ENCODE data around the gene NIPSNAP3A.
A peak's percentile ranks its signal among the peaks of the same experiment; 100 is the strongest.
"Not testable (repeated sequence)": the region's sequence is repeated elsewhere in the genome, so short reads cannot be mapped to it uniquely, and the experiment has no call there.

NIPSNAP3A gene

GRCh38 chr9:104747565-104748358 is at the start of gene NIPSNAP3A:
Gene NIPSNAP3A (plus strand): TSS chr9:104747683. CDS start chr9:104747793, 110 bp downstream.
- DNase-seq (ENCODE audit: low read depth): peak; percentile 76

DNA sequence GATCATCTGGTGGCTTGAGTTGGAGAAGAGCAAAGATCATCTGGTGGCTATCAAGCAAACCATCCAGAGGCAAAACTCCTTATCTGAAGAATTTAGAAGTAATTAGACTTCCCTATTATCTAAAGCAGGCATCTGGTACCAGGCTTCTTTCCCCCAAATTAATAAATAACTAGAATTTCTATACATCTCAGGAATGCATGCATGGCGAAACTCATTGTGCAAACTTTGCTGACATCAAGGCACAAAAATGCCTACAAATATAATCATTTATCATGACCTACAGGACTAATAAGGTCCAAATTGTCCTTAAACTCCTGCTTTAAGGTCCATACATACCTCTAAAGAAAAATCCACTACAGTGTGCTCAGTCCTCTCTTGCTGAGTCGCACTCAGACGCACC is 47.2 kb upstream of the NIPSNAP3A start:
- no peak for DNase-seq (ENCODE audit: low read depth)

- not testable (repeated sequence) for DNase-seq (ENCODE audit: low read depth)
Measured at GRCh38 chr9:104708737-104709136, 38.7 kb upstream of the NIPSNAP3A start.

- no peak for DNase-seq (ENCODE audit: low read depth)
Measured at GRCh38 chr9:104711604-104712003, 35.9 kb upstream of the NIPSNAP3A start.

DNA sequence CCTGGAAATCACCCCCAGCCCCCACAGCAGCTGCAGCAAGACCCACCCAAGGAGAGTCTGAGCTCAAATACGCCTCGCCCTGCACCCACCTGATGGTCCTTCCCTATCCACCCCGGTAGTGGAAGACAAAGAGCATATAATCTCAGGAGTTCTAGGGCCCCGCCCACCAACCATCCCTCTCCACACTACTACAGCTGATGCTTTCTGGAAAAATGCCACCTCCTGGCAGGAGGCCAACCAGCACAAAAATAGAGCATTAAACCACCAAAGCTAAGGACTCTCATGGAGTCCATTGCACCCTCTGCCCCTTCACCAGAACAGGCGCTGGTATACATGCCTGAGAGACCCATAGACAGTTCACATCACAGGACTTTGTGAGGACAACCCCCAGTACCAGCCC is 22.5 kb upstream of the NIPSNAP3A start:
- DNase-seq (ENCODE audit: low read depth): no peak

DNA sequence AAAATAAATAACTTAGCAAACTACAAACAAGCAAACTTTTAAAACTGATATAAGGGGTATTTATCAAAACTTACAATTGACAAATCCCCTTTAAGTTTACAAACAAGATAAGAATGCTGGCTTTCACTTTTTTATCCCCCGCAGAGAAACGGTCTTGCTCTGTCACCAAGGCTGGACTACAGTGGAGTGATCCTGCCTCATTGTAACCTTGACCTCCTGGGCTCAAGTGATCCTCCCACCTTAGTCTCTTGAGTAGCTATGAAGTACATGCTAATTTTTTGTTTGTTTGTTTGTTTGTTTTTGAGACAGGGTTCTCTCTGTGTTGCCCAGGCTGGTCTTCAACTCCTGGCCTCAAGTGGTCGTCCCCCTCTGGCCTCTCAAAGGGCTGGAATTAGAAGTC is 9.0 kb upstream of the NIPSNAP3A start:
- DNase-seq (ENCODE audit: low read depth): no peak

DNA sequence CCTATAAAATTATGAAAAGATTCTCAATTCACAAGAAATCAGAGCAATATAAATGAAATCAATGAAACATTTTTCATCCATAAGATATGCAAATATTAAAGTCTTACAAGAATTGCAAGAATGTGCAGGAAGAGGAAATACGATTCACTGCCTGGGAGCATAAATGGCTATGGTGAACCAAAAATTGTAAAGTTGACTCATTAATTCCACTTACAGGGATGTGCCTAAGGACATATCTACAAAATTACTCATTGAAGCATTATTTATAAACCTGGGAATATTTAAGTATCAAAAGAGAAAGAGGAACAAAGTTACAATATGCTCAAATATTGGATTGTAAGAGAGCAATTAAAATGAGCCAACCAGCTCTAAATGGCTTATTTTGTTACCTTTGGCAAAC is 6.9 kb upstream of the NIPSNAP3A start:
- no peak for DNase-seq (ENCODE audit: low read depth)

GRCh38 chr9:104743376-104743985 is 4.0 kb upstream of the NIPSNAP3A start:
- DNase-seq (ENCODE audit: low read depth): no peak

DNA sequence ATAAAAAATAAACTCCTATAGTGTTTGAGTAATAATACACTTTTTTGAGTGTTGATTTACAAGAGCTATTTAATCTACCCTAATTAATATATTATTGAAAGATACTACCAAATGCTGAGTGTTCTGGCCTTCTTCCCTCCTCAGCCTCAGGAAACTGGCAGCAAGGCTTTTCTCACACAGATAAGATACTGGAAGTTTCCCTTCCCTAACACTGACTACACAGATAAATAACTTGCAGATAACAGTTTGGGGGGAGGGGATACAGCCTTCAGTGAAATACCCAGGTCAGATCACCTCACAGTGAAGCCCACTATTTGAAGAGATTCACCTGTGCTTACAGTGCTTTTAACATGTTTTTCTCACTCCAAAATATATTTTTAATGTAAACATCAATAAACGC is 1.6 kb upstream of the NIPSNAP3A start:
- no peak for DNase-seq (ENCODE audit: low read depth)

- DNase-seq (ENCODE audit: low read depth): no peak
Measured at GRCh38 chr9:104746285-104746684, 1.2 kb upstream of the NIPSNAP3A start.

DNA sequence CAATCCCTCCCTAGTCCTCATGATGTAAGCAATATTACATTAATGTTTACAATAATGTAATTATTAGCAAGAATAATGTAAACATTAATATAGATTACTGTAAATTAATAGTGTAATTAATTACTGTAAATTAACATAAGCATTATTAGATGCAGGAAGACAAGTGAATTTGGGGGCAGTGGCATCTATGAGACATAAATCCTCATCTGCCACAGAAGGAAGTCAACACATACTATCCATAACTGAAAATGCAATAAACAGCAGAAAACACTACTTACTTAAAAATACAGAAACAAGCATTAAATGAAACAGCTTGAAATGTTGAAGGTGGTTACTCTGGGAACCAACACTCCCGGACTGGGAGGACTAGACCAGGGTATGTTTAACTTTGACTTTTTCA is 685 bp upstream of the NIPSNAP3A start:
- no peak for DNase-seq (ENCODE audit: low read depth)

DNA sequence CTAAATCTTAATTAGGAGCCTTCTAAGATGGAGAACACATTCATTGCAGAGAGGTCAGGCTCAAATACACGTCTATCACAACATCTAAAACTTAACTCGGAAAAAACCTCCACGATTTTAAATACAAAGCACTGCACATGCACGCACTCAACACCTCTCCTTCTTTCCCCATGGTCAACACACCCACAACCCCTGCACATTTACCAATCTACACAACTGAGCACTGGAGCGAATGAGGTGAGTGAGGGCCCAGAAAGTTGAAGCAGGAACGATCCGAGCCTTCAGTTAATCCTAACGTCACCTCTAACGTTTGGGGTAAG is 278 bp upstream of the NIPSNAP3A start:
- no peak for DNase-seq (ENCODE audit: low read depth)

- DNase-seq (ENCODE audit: low read depth): no peak
Measured at GRCh38 chr9:104748359-104749031, 1.0 kb downstream of the NIPSNAP3A start.

DNA sequence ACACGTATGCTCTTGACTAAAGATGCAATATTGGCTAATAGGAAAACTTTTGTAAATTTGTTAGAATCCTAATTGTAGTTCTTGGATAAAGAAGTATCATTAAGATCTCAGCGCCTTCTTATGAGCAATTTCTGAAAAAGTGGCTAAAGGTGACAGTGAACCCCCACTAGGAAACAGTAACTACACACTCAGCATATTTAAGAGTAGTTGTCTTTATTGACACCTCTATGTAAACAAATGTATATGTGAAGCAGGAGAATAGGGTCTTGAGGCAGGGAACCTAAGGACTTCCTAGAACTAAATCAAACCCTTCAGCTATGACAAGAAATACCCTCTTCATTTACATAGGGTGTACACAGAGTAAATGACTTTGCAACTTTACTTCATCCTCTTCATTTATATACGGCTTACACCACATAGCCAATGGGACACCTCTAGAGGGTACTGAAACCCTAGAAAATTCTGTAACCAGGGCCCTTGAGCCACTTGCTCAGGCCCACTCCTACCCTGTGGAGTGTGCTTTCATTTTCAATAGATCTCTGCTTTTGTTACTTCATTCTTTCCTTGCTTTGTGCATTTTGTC is 2.8 kb downstream of the NIPSNAP3A start:
- no peak for DNase-seq (ENCODE audit: low read depth)

DNA sequence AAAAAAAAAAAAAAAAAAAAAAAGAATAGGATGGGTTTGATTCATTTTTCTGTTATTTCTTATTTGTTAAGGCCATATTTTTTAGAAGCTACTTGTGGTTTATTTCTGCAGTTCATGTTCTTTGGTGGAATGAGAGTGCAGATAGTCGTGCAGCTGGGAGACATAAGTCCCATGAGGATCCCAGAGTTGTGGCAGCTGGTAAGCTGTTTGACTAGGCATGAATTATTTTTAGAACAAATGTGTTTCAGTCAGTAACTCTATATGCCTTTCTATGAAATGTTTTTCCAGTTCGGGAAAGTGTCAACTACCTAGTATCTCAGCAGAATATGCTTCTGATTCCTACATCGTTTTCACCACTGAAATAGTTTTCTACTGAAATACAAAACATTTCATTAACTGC is 11.5 kb downstream of the NIPSNAP3A start:
- no peak for DNase-seq (ENCODE audit: low read depth)

DNA sequence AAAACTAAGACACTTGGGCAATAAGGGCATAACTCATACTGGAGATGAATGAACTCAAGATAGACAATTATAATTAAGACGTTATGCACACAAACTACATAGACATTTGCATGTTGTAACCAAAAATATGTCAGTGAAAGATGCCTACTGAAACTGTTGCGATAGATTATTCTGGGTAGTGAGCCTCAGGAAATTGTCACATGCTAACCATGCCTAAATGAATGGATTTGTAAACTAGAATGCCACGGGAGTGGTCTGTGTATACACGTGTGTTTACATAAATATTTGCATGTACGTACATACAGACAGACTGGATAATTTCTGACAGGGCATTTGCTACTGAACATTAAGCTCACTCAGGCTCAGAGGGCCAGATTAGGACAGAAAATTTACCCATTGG is 17.7 kb downstream of the NIPSNAP3A start:
- no peak for DNase-seq (ENCODE audit: low read depth)

- DNase-seq (ENCODE audit: low read depth): no peak
Measured at GRCh38 chr9:104766025-104766424, 18.5 kb downstream of the NIPSNAP3A start.

- DNase-seq (ENCODE audit: low read depth): no peak
Measured at GRCh38 chr9:104767507-104767906, 20.0 kb downstream of the NIPSNAP3A start.

- not testable (repeated sequence) for DNase-seq (ENCODE audit: low read depth)
Measured at GRCh38 chr9:104769029-104769428, 21.5 kb downstream of the NIPSNAP3A start.

- DNase-seq (ENCODE audit: low read depth): no peak
Measured at GRCh38 chr9:104769655-104770054, 22.2 kb downstream of the NIPSNAP3A start.

DNA sequence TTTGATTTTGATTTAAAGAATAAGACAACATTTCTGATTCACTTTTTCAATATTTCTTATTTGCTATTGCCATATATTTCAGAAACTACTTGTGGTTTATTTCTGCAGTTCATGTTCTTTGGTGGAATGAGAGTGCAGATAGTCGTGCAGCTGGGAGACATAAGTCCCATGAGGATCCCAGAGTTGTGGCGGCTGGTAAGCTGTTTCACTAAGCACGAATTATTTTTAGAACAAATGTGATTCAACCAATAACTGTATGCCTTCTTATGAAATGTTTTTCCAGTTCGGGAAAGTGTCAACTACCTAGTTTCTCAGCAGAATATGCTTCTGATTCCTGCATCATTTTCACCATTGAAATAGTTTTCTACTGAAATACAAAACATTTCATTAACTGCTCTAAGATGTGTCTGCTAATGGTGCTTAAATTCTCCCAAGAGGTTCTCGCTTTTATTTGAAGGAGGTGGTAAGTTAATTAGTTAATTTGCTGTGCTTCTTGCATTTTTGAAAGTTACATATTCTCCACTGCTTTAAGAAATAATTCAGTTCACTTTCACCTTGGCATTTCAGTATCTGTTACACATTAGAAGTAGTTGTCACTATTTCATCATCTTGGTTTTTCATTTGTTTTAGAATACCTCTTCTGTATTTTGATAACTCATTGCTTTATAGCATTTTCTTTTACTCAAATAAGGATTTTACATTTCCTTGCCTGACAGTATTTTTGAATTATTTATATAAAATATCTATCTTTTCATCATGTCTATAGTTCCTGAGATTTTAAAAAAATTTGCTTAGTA is 25.4 kb downstream of the NIPSNAP3A start:
- no peak for DNase-seq (ENCODE audit: low read depth)

- DNase-seq (ENCODE audit: low read depth): no peak
Measured at GRCh38 chr9:104774132-104774531, 26.6 kb downstream of the NIPSNAP3A start.

All from stimulated activated CD8-positive, alpha-beta memory T cell treated with anti-CD3 and anti-CD28 coated beads, Interleukin-12 subunit alpha, Interleukin-12 subunit beta, amount 100 ng/mL, for 1 hour (primary cell).